Calu3 (cell line): ENCODE measurements around the gene CCDC183. TPM values are rescaled to one million over a fixed set of nuclear protein-coding genes. Genes with fewer than 3 reads are reported as not detected.

Source experiments
- BruUV-seq: library from RNA; stranded (reverse); fragments of 400-500 nt; replicated peaks from 2 replicates; lab custom pipeline; 2021; lab: Mats Ljungman, UMichigan
- CTCF ChIA-PET: fragments of 300-600 bp; sonication (Branson Sonifier 250); formaldehyde crosslinking; loops from one replicate; lab custom pipeline; 2022; ENCODE audit warnings: antibody characterized with exemption; lab: Charles Lee
- DNase-seq: peaks from one replicate; pipeline ENCODE4 v3.0.0; 2022
- H3K27ac Mint-ChIP-seq: one replicate; pipeline ENCODE4 v1.8.0; 2022; ENCODE audit warnings: mixed read lengths; ENCODE audit not compliant: unreplicated experiment
- H3K27me3 Mint-ChIP-seq: one replicate; pipeline ENCODE4 v1.8.0; 2022; ENCODE audit warnings: mixed read lengths; ENCODE audit not compliant: unreplicated experiment
- H3K36me3 Mint-ChIP-seq: one replicate; pipeline ENCODE4 v1.8.0; 2022; ENCODE audit warnings: mild to moderate bottlenecking, moderate library complexity, mixed read lengths; ENCODE audit not compliant: insufficient read depth, unreplicated experiment
- H3K4me1 Mint-ChIP-seq: one replicate; pipeline ENCODE4 v1.8.0; 2022; ENCODE audit warnings: mild to moderate bottlenecking, low read depth, mixed read lengths; ENCODE audit not compliant: unreplicated experiment
- H3K4me3 Mint-ChIP-seq: one replicate; pipeline ENCODE4 v1.8.0; 2022; ENCODE audit warnings: mild to moderate bottlenecking, low read depth, moderate library complexity, mixed read lengths; ENCODE audit not compliant: unreplicated experiment
- H3K9me3 Mint-ChIP-seq: one replicate; pipeline ENCODE4 v1.8.0; 2022; ENCODE audit warnings: low read depth, mixed read lengths; ENCODE audit not compliant: unreplicated experiment
- intact Hi-C: fragments of 100-400 bp; cut with micrococcal nuclease; formaldehyde crosslinking; loops from one replicate; pipeline ENCODE4 v1.10.0; 2022; ENCODE audit not compliant: unreplicated experiment
- total RNA-seq: library from RNA; stranded (reverse); gene quantifications from 2 replicates; pipeline ENCODE4 v1.2.3, GENCODE V29; 2022
- TF ChIP-seq, protein P1 (sequence below): fragments of 200-600 bp; IDR thresholded peaks from one replicate; pipeline ENCODE4 v1.8.0; 2022; ENCODE audit warnings: antibody characterized with exemption; ENCODE audit not compliant: unreplicated experiment

The CCDC183 gene
- total RNA-seq, 1 experiment from 2014 or later = 0.38 TPM

DNA sequence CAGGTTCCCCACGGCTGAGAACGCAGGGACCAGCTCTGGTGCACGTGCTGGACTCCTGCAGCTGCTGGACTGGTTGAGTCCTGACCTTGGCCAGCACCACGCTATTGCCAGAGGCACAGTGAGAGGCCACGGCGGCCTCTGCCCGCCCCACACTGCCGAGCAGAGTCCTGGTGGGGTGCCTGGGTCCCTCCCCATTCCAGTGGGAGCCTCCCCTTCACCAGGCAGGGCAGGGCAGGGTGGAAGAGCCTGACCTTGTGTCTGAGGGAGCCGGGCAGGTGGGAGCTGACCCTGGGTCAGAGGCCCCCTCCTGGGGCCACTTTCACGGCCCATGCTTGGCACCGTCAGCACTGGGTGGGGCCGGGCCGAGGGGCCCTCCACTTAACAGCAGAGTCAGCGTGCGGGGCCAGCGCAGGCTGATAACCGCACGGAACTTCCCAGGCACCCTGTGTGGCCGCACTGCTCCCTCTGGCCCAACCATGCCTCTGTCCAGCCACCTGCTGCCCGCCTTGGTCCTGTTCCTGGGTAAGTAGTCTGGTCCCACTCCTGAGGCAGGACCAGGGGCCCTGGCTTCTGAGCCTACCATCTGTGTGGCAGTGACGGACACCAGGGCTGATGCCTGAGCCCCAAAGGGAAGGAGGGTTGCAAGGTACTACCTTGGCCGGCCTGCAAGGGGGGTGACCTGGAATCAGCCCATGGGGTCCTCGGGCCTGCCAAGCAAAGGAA, 56.0 kb downstream of the CCDC183 start, which contains the start of gene MAMDC4:
Gene MAMDC4 (plus strand): TSS at position 406 of the 723 bp plus-strand sequence. CDS start 71 bp downstream, at position 477.
- no peaks in the 10 kb centered on the region for H3K9me3 Mint-ChIP-seq
- no peak within 1 kb of the TSS for H3K27ac Mint-ChIP-seq
- TF ChIP-seq, protein P1, sequence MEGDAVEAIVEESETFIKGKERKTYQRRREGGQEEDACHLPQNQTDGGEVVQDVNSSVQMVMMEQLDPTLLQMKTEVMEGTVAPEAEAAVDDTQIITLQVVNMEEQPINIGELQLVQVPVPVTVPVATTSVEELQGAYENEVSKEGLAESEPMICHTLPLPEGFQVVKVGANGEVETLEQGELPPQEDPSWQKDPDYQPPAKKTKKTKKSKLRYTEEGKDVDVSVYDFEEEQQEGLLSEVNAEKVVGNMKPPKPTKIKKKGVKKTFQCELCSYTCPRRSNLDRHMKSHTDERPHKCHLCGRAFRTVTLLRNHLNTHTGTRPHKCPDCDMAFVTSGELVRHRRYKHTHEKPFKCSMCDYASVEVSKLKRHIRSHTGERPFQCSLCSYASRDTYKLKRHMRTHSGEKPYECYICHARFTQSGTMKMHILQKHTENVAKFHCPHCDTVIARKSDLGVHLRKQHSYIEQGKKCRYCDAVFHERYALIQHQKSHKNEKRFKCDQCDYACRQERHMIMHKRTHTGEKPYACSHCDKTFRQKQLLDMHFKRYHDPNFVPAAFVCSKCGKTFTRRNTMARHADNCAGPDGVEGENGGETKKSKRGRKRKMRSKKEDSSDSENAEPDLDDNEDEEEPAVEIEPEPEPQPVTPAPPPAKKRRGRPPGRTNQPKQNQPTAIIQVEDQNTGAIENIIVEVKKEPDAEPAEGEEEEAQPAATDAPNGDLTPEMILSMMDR = no peak
- peaks cover 55% of the 10 kb centered on the region for H3K36me3 Mint-ChIP-seq
- intact Hi-C loops = no loop called here
- no peak within 1 kb of the TSS for H3K4me3 Mint-ChIP-seq
- CTCF ChIA-PET = no interaction called here
- BruUV-seq = no TSS peak
- no peaks in the 10 kb centered on the region for H3K27me3 Mint-ChIP-seq
- no peak for DNase-seq
- peaks cover 5% of the 10 kb centered on the region for H3K4me1 Mint-ChIP-seq

DNA sequence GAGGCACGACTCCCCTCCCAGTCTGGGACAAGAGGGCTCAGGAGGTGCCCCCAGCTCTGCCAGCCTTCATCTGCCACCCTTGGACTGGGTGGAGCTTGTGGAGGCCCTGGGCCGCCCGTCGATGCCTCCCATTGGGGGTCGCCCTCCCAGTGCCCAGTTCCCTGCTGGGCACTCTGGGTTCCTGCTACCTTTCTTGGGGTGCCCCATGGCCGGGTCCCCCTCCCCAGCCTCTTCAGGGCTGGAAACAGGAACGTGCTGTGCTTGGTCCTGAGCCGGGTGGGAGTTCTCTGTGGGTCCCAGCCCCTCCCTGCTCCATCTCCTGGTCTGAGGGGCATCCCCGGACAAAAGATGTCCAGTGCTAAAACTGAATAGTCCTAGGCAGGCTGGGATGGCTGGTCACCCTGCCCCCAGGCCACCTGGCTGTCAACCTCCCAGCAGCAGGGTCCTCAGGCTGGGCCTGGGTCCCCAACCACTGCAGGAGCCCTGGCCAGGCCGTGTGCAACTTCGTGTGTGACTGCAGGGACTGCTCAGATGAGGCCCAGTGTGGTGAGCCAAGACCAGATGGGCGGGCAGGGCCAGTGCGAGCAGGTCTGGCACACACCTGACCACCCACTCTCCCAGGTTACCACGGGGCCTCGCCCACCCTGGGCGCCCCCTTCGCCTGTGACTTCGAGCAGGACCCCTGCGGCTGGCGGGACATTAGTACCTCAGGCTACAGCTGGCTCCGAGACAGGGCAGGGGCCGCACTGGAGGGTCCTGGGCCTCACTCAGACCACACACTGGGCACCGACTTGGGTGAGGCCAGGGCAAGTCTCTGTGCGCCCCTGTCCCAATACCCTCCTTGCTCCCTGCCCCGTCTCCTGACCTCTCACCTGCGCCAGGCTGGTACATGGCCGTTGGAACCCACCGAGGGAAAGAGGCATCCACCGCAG, 56.8 kb downstream of the CCDC183 start:
- intact Hi-C loops = no loop called here
- peaks cover 2% of the 10 kb centered on the region for H3K4me1 Mint-ChIP-seq
- H3K27ac Mint-ChIP-seq = no peak overlapping the region
- no peaks in the 10 kb centered on the region for H3K9me3 Mint-ChIP-seq
- no peak for DNase-seq
- CTCF ChIA-PET = no interaction called here
- H3K36me3 Mint-ChIP-seq = peaks cover 47% of the 10 kb centered on the region
- TF ChIP-seq, protein P1 = no peak
- H3K4me3 Mint-ChIP-seq = no peak overlapping the region
- BruUV-seq = no TSS peak
- H3K27me3 Mint-ChIP-seq = no peaks in the 10 kb centered on the region

DNA sequence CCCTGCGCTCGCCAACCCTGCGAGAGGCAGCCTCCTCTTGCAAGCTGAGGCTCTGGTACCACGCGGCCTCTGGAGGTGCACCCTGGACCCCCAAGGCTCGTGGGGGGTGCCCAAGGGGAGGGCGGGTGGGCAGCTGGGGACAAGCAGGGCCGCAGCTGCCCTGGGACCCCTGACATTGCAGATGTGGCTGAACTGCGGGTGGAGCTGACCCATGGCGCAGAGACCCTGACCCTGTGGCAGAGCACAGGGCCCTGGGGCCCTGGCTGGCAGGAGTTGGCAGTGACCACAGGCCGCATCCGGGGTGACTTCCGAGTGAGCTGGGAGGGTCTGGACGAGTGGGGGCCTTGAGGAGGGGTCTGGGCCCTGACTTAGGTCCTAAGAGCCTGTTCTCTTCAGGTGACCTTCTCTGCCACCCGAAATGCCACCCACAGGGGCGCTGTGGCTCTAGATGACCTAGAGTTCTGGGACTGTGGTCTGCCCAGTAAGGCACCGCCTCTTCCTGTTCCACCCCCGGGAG, 57.5 kb downstream of the CCDC183 start:
- DNase-seq = no peak
- Mint-ChIP-seq H3K27me3 (no peaks in the 10 kb centered on the region), H3K4me1 (no peaks in the 10 kb centered on the region), H3K9me3 (no peaks in the 10 kb centered on the region), H3K4me3 (no peak overlapping the region), H3K27ac (no peak overlapping the region), H3K36me3 (peaks cover 40% of the 10 kb centered on the region)
- no TSS peak for BruUV-seq
- CTCF ChIA-PET = no interaction called here
- TF ChIP-seq, protein P1 = no peak
- intact Hi-C loops = no loop called here

DNA sequence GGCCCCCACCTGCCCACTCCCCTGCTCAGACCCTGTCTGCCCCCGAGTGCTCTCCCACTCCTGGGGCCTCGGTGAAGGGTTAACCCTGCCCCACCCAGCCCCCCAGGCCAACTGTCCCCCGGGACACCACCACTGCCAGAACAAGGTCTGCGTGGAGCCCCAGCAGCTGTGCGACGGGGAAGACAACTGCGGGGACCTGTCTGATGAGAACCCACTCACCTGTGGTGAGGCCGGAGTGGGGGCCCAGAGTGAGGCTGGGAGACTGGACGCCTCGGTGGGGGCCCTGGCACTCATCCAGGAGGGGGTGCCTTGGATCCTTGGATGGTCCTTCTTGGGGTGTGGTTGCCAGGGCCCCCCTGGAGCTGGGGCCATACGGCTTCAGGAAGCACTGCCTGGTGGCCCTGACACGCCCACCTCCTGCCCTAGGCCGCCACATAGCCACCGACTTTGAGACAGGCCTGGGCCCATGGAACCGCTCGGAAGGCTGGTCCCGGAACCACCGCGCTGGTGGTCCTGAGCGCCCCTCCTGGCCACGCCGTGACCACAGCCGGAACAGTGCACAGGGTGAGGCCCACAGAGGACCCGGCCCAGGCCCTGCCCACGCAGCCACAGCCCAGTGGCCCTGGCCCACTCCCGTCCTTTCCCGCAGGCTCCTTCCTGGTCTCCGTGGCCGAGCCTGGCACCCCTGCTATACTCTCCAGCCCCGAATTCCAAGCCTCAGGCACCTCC, 58.1 kb downstream of the CCDC183 start:
- CTCF ChIA-PET = no interaction called here
- Mint-ChIP-seq H3K27me3 (no peaks in the 10 kb centered on the region), H3K4me1 (no peaks in the 10 kb centered on the region), H3K27ac (no peak overlapping the region), H3K4me3 (no peak overlapping the region), H3K9me3 (no peaks in the 10 kb centered on the region), H3K36me3 (peaks cover 38% of the 10 kb centered on the region)
- no TSS peak for BruUV-seq
- no peak for DNase-seq
- TF ChIP-seq, protein P1 = no peak
- intact Hi-C loops = no loop called here
